Stimulated activated naive CD8-positive, alpha-beta T cell treated with anti-CD3 and anti-CD28 coated beads, Interleukin-15, amount 100 ng/mL, for 72 hours (primary cell): Measurements from ENCODE around the gene PIAS1.

Experiments used
- ATAC-seq: fragments of 150-1000 bp; cut with Tn5 transposase; 2 replicates; pipeline ENCODE4 v1.10.0; 2021; ENCODE audit warnings: mild to moderate bottlenecking, moderate library complexity
- DNase-seq, 2 donors: peaks; one replicate each; pipeline ENCODE4 v3.0.0; 2021 to 2022
- H3K27ac Mint-ChIP-seq, 2 donors: one replicate each; pipeline ENCODE4 v1.8.0; 2022; ENCODE audit warnings: mild to moderate bottlenecking in 2 of 2, mixed read lengths in 2 of 2, moderate library complexity in 2 of 2
- H3K27me3 Mint-ChIP-seq: one replicate; pipeline ENCODE4 v1.8.0; 2022; ENCODE audit warnings: mixed read lengths
- H3K4me1 Mint-ChIP-seq: one replicate; pipeline ENCODE4 v1.8.0; 2022; ENCODE audit warnings: mild to moderate bottlenecking, mixed read lengths
- H3K4me3 Mint-ChIP-seq, 2 donors: one replicate each; pipeline ENCODE4 v1.8.0; 2022; ENCODE audit warnings: mild to moderate bottlenecking in 2 of 2, mixed read lengths in 2 of 2, moderate library complexity in 1 of 2
- H3K9me3 Mint-ChIP-seq, 2 donors: one replicate each; pipeline ENCODE4 v1.8.0; 2022; ENCODE audit warnings: mixed read lengths in 2 of 2

PIAS1 gene

GRCh38 chr15:68113273-68113672 is 59.2 kb downstream of the PIAS1 start:
- DNase-seq (no peak), ATAC-seq (no peak)
- peak overlapping the region in 1 of 2 donors; percentile 58 for H3K4me3 Mint-ChIP-seq
- peak overlapping the region in 1 of 2 donors; percentile 6 for H3K27ac Mint-ChIP-seq
- H3K4me1 Mint-ChIP-seq: peaks cover 69% of the 10 kb centered on the region
- H3K9me3 Mint-ChIP-seq: peaks cover 0 to 6% of the 10 kb centered on the region in 2 donors
- no peaks in the 10 kb centered on the region for H3K27me3 Mint-ChIP-seq

GRCh38 chr15:68113751-68114150 is 59.6 kb downstream of the PIAS1 start:
- no peak for ATAC-seq
- Mint-ChIP-seq H3K27me3 (no peaks in the 10 kb centered on the region), H3K4me3 (peak overlapping the region in 1 of 2 donors; percentile 58), H3K9me3 (peaks cover 0 to 6% of the 10 kb centered on the region in 2 donors), H3K4me1 (peaks cover 68% of the 10 kb centered on the region), H3K27ac (no peak overlapping the region)
- DNase-seq: no peak

GRCh38 chr15:68114356-68114755 is 60.2 kb downstream of the PIAS1 start:
- ATAC-seq (peak; percentile 35), DNase-seq (no peak)
- Mint-ChIP-seq H3K9me3 (peaks cover 0 to 6% of the 10 kb centered on the region in 2 donors), H3K27ac (peak overlapping the region in 1 of 2 donors; percentile 61), H3K4me3 (peak overlapping the region; percentile 66 to 79), H3K4me1 (peaks cover 64% of the 10 kb centered on the region), H3K27me3 (no peaks in the 10 kb centered on the region)

GRCh38 chr15:68114840-68115239 is 60.7 kb downstream of the PIAS1 start:
- Mint-ChIP-seq H3K4me1 (peaks cover 69% of the 10 kb centered on the region), H3K27ac (peak overlapping the region; percentile 5 to 52), H3K9me3 (peaks cover 0 to 6% of the 10 kb centered on the region in 2 donors), H3K4me3 (peak overlapping the region; percentile 66 to 79), H3K27me3 (no peaks in the 10 kb centered on the region)
- DNase-seq (no peak), ATAC-seq (no peak)

GRCh38 chr15:68124700-68125099 is 70.6 kb downstream of the PIAS1 start:
- ATAC-seq (no peak), DNase-seq (no peak)
- Mint-ChIP-seq H3K27ac (peak overlapping the region in 1 of 2 donors; percentile 64), H3K9me3 (peaks cover 0 to 4% of the 10 kb centered on the region in 2 donors), H3K4me3 (no peak overlapping the region), H3K4me1 (peaks cover 15% of the 10 kb centered on the region), H3K27me3 (no peaks in the 10 kb centered on the region)

DNA sequence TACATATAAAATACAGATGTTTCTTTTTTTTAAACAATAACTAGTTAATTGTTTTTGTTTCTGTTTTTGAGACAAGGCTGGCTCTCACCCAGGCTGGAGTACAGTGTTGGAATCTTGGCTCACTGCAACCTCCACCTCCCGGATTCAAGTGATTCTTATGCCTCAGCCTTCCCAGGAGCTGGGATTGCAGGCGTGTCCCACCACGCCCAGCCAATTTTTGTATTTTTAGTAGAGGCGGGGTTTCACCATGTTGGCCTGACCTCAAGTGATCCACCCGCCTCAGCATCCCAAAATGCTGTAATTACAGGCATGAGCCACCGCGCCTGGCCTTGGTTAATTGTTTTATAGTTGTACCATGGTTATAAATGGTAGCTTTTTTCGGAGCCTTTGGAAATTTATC is 72.3 kb downstream of the PIAS1 start:
- Mint-ChIP-seq H3K4me3 (no peak overlapping the region), H3K9me3 (peaks cover 0 to 1% of the 10 kb centered on the region in 2 donors), H3K4me1 (peaks cover 10% of the 10 kb centered on the region), H3K27me3 (no peaks in the 10 kb centered on the region), H3K27ac (no peak overlapping the region)
- DNase-seq: no peak
- ATAC-seq: no peak

GRCh38 chr15:68129072-68129471 is 75.0 kb downstream of the PIAS1 start:
- Mint-ChIP-seq H3K27me3 (no peaks in the 10 kb centered on the region), H3K4me1 (peaks cover 6% of the 10 kb centered on the region), H3K9me3 (no peaks in the 10 kb centered on the region), H3K27ac (no peak overlapping the region), H3K4me3 (no peak overlapping the region)
- ATAC-seq (no peak), DNase-seq (no peak)

- Mint-ChIP-seq H3K27ac (no peak overlapping the region), H3K4me3 (no peak overlapping the region), H3K4me1 (no peaks in the 10 kb centered on the region), H3K9me3 (no peaks in the 10 kb centered on the region), H3K27me3 (no peaks in the 10 kb centered on the region)
- no peak for ATAC-seq
- DNase-seq: no peak
Observed at GRCh38 chr15:68130851-68131250, 76.7 kb downstream of the PIAS1 start.

- Mint-ChIP-seq H3K4me3 (no peak overlapping the region), H3K27me3 (no peaks in the 10 kb centered on the region), H3K27ac (no peak overlapping the region), H3K9me3 (no peaks in the 10 kb centered on the region), H3K4me1 (peaks cover 5% of the 10 kb centered on the region)
- DNase-seq (no peak), ATAC-seq (no peak)
Observed at GRCh38 chr15:68137096-68137495, 83.0 kb downstream of the PIAS1 start.

GRCh38 chr15:68143129-68143528 is 89.0 kb downstream of the PIAS1 start:
- Mint-ChIP-seq H3K27me3 (no peaks in the 10 kb centered on the region), H3K4me1 (peaks cover 5% of the 10 kb centered on the region), H3K4me3 (no peak overlapping the region), H3K9me3 (no peaks in the 10 kb centered on the region), H3K27ac (no peak overlapping the region)
- DNase-seq (no peak), ATAC-seq (no peak)

- Mint-ChIP-seq H3K4me3 (no peak overlapping the region), H3K27ac (no peak overlapping the region), H3K4me1 (peaks cover 10% of the 10 kb centered on the region), H3K27me3 (no peaks in the 10 kb centered on the region), H3K9me3 (no peaks in the 10 kb centered on the region)
- DNase-seq (no peak), ATAC-seq (no peak)
Observed at GRCh38 chr15:68143785-68144184, 89.7 kb downstream of the PIAS1 start.

DNA sequence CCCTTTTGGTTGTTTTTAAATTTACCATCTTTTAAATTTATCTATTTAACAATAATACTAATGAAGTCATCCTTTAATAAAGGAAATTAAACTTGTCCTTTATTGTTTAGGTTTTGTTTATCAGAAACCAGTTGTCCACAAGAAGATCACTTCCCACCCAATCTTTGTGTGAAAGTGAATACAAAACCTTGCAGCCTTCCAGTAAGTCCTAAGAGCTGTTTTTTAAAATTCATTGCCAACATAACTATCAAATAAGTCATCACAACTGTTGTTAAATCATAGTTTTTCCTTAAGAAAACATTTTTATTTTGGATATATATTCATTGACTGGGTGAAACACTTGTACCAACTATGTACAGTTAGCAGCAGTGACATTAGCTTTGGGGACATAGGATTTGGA is 91.6 kb downstream of the PIAS1 start:
- no peak for DNase-seq

GRCh38 chr15:68148039-68148438 is 93.9 kb downstream of the PIAS1 start:
- Mint-ChIP-seq H3K9me3 (no peaks in the 10 kb centered on the region), H3K4me1 (peaks cover 14% of the 10 kb centered on the region), H3K27ac (no peak overlapping the region), H3K4me3 (no peak overlapping the region), H3K27me3 (no peaks in the 10 kb centered on the region)
- no peak for ATAC-seq
- DNase-seq: no peak

More for the DNA sequence above, 91.6 kb downstream of the PIAS1 start:
- Mint-ChIP-seq H3K27me3 (no peaks in the 10 kb centered on the region), H3K4me3 (no peak overlapping the region), H3K9me3 (no peaks in the 10 kb centered on the region), H3K4me1 (peaks cover 14% of the 10 kb centered on the region), H3K27ac (no peak overlapping the region)
- no peak for ATAC-seq

- ATAC-seq (no peak), DNase-seq (no peak)
- H3K27ac Mint-ChIP-seq: no peak overlapping the region
- H3K27me3 Mint-ChIP-seq: no peaks in the 10 kb centered on the region
- peaks cover 14% of the 10 kb centered on the region for H3K4me1 Mint-ChIP-seq
- H3K4me3 Mint-ChIP-seq: no peak overlapping the region
- H3K9me3 Mint-ChIP-seq: no peaks in the 10 kb centered on the region
Observed at GRCh38 chr15:68149059-68149458, 94.9 kb downstream of the PIAS1 start.

DNA sequence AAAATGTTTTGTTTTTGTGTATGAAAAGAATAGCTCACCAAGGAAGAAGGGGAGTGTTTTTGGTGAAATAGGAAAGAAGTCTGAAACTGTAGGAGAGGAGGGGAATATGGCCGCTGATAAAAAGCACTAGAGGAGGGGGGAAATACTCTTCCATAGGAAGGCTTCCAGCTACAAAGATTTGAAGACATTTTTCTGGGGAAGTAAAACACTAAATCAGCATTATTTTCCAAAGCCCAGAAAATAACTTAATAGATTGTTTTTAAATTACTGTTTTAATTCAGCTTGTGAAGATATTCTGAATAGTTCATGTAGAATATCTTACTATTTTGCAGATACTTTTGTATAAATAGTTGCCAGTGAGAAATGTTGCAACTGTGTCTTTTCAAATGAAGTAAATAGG is 96.1 kb downstream of the PIAS1 start:
- no peak for DNase-seq
- peaks cover 14% of the 10 kb centered on the region for H3K4me1 Mint-ChIP-seq
- no peak overlapping the region for H3K4me3 Mint-ChIP-seq
- peak overlapping the region in 1 of 2 donors; percentile 26 for H3K27ac Mint-ChIP-seq
- H3K9me3 Mint-ChIP-seq: no peaks in the 10 kb centered on the region
- ATAC-seq: no peak
- no peaks in the 10 kb centered on the region for H3K27me3 Mint-ChIP-seq

- ATAC-seq (no peak), DNase-seq (no peak)
- no peak overlapping the region for H3K27ac Mint-ChIP-seq
- H3K4me1 Mint-ChIP-seq: peaks cover 14% of the 10 kb centered on the region
- H3K4me3 Mint-ChIP-seq: no peak overlapping the region
- no peaks in the 10 kb centered on the region for H3K9me3 Mint-ChIP-seq
- no peaks in the 10 kb centered on the region for H3K27me3 Mint-ChIP-seq
Observed at GRCh38 chr15:68151277-68151676, 97.2 kb downstream of the PIAS1 start.

DNA sequence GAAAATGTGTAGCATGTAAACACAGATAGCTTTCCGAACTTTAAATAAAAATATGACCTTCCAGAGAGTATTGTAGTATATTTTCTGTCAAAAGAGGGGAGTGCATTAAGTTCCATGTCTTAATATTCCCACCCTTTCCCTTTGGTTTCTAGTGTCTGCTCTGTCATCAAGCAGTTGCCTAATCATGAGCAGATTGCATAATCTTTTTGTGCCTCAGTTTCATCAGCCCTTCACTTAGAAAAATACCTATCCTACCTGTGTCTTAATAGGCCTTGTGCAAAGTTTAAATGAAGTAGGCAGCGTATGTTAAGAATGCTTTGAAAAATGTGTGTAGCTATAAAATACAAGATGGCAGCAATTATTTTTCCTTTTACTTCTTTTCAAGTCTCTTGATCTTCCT is 98.2 kb downstream of the PIAS1 start:
- ATAC-seq (no peak), DNase-seq (no peak)
- no peak overlapping the region for H3K4me3 Mint-ChIP-seq
- no peak overlapping the region for H3K27ac Mint-ChIP-seq
- peaks cover 14% of the 10 kb centered on the region for H3K4me1 Mint-ChIP-seq
- H3K27me3 Mint-ChIP-seq: no peaks in the 10 kb centered on the region
- no peaks in the 10 kb centered on the region for H3K9me3 Mint-ChIP-seq
